Activated CD4-positive, alpha-beta T cell treated with anti-CD3 and anti-CD28 coated beads, Interleukin-2, amount 50 U/mL, for 4 hours (primary cell): Measurements from ENCODE around the gene SMARCA4.

ENCODE experiments used
- DNase-seq, 2 experiments: peaks; one replicate each; pipeline ENCODE4 v3.0.0-alpha.2; 2020

The SMARCA4 gene

DNA sequence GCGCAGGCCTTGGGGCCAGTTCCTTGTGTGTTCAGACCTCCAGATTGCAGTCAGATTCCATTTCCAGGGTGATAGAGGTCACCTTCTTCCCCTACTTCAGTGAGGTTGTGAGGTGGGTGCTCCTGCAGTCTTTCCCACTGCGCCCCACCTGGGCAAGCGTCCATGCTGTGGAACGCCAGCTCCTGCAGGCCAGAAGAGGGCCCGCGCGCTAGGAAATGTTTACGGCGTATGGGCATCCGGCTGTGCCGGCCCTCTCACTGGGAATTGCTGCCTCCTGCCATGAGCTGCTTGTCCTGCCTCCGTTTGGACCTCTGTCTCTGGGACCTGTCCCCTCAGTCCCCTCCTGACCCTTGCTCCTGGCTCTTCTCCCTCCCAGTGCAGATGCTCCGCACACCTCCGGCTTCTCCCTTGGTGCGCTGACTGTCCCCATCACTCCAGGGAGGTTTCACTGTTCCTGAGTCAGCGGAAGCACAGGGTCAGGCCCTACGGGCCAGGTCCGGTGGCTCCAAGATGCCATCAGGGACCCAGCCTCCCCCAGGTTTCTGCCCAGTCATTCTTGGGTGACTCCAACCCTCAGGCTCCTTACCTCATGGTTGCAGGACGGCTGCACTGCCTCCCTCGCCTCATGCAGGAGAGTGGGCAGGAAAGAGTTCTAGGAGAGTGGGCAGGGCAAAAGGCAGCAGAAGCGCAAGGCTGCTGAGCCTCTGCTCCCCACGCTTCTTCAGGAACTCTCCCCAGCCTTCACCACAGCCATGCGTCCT is 56.6 kb downstream of the SMARCA4 start:
- DNase-seq = no peak

DNA sequence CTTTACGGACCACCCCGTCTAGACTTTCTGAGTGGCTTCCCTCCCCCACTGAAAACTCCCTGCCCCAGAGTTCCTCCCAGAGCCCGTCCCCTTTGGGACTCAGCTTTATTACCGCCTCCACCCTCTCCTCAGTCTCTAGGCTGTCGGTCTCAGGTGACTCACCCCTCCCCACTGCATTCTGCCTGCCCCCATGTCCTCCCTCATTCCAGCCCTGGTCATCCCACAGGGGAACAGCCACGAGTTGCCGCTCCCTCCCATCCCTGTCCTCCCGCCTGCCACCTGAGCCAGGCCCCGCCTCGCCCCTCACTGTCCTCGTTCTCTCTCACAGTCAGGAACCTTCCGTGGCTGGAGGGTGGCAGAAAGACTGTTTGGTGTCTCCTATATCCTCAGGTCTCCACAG is 57.3 kb downstream of the SMARCA4 start:
- DNase-seq = no peak

DNA sequence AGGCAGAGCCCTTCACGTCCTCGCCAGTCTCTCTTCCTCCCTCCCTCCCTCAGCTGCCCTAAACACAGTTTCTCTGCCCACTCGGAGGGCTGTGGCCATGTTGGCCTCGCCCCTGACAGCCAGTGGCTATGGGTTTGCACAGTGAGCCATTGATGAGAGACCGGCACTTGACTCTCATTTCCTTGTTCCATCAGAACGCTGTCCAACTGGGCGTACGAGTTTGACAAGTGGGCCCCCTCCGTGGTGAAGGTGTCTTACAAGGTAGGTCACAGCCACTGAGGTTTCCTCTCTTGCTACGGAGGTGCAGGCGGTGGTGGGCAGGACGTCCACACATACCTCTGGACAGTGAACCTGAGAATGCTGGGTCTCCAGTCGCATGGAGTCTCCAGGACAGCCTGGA is 57.9 kb downstream of the SMARCA4 start:
- no peak for DNase-seq

DNA sequence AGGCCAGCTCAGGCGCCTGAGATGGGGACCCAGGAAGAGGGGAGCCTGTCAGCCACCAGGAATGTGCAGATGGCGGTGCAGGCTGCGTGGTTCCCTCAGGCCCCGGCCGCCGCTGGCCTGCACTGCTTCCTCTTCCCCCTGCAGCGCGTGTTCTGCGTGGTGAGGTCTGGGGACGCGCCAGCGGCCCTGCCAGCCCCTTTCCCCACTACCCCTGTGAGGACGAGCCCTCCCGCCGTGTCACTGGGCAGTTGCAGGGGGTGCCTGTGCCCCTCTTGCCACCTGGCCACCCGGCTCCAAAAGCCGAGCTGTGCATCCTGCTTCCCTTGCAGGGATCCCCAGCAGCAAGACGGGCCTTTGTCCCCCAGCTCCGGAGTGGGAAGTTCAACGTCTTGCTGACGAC is 58.4 kb downstream of the SMARCA4 start:
- DNase-seq = no peak

DNA sequence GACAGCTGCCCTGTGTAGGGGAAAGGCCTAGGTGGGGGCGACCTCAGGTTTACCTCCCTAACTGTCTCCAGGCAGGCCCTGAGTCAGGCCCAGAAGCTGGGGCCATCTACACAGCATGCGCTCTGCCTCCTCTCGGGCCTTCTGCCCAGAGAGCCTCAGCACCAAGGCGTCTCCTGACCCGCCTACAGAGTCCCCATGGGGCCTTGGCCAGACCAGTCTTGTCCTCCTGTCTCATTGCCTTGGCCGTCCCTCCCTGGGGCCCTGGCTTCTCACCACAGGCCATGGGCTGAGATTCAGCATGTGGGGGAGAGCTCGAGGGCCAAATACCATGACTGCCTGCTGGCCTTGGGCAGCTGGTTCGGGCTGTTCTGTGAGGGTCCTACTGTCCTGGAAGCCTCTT is 59.0 kb downstream of the SMARCA4 start:
- no peak for DNase-seq

DNA sequence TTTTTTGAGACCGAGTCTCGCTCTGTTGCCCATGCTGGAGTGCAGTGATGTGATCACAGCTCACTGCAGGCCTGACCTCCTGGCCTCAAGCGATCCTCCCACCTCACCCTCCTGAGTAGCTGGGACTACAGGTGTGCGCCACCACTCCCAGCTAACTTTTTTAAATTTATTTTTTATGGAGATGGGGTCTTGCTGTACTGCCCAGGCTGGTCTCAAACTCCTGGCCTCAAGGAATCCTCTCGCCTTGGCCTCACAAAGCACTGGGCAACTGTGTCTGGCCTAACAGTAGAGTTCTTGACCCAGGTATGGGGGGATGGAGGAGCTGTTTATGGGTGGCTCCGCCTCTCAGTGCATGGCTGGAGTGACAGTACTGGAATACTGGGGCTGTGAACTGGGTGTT is 59.6 kb downstream of the SMARCA4 start:
- DNase-seq = no peak

DNA sequence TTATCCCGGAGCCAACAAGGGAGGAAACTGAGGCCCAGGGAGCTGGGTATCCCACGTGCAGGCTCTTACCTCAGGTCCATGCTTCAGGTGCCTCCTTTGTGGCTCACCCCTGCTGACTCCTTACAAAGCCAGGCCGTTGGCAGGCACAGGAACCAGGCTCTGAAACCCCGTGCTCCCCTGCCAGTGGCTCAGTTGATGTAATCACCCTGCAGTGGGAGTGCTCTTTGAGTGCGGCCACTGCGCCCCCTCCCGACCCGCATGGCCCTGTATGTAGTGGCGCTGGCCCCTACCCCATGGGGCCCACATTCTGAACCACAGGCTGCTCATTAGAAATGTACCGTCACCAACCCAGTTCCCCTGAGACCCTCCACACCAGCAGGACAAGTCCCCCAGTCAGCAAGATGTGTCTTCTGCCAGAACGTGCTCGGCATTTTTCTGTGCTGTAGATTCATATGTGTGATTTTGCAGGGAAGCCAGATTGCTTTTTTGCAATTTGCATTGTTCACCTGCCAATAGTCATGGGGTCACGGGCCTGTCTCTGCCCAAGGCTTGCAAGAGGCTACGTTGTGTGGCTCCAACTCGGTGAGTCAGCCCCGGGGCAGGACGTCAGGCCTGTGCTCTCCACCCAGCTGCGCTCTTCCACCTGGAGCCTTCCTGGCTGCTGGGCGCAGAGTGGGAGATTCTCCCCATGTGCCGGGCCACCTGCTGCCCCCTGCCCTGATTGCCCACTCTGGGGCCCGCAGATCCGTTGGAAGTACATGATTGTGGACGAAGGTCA is 60.3 kb downstream of the SMARCA4 start:
- no peak for DNase-seq

DNA sequence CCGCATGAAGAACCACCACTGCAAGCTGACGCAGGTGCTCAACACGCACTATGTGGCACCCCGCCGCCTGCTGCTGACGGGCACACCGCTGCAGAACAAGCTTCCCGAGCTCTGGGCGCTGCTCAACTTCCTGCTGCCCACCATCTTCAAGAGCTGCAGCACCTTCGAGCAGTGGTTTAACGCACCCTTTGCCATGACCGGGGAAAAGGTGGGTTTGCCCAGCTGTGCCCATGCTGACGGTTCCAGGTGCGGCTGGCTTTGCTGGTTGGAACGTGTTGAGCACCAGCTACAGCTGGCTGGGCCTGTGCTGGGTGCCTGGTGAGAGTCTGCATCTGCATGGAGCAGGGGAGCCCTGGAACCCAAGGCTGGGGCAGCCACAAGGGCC is 60.9 kb downstream of the SMARCA4 start:
- no peak for DNase-seq

DNA sequence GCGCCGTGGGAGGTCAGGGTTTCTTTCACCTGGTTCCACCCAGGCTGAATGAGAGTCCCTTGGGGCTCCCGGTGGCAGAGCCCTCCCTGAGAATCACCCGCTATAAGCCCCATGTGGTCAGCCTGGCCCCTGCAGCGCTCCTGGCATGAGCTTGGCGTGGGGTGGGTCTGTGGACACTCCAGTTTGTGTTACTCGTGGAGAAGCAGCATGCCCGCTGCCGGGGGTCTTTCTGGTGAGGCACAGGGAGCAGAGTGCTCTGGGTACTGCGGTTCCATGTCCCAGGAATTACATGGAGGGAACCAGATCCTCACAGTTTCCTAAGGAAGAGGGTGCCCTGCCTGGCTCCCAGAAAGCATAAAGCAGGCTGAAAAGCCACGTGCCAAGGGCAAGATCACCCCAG is 62.2 kb downstream of the SMARCA4 start:
- no peak for DNase-seq

DNA sequence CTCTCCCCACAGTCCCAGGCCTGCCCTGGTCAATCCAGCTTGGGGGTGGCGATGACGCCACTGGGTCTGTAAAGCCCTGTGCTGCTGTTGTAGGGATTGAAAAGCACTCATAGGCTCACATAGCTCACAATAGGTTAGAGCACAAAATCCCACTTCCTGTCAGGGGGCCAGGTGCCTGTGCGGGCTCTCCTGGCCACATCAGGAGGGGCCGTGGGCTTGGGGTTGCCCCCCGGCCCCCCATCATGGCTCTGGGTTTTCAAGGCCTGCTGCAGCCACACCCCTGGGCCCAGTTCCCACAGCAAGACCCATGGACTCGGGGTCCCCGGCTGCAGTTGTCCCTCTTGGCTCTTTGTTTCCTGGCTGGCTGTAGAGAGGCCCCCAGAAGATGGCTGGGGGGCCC is 62.9 kb downstream of the SMARCA4 start:
- no peak for DNase-seq

DNA sequence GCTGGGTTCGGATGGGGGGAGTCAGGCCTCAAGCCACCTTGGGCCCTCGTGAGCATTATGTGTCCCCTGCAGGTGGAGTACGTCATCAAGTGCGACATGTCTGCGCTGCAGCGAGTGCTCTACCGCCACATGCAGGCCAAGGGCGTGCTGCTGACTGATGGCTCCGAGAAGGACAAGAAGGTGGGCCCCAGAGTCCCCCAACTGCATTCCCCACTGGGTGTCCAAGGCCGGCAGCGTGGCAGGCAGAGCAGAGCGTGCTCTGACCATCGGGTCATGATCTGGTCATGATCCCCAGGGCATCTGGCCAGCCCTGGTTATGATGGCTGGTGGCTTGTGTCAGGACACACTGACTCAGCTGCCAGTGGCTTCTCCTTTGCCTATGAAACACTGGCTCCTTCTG is 63.4 kb downstream of the SMARCA4 start:
- no peak for DNase-seq

DNA sequence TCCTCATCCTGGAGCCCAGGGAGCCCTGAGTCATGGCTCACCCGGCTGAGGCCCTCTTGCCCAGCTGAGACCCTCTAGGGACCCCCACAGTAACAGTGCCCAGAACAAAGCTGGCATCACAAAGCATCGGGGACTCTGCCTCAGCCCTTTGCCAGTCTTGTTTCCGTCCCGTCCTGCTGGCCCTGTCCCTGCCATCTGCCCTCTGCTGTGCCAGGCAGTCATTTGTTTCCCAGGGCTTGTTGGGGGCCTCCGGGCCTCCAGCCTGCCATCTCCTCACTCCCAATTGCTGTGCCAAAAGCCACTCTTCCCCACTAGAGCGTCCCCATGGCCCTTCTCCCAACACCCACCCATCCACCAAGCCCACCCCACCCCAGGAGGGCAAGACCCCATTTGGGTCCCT is 64.2 kb downstream of the SMARCA4 start:
- DNase-seq = no peak

DNA sequence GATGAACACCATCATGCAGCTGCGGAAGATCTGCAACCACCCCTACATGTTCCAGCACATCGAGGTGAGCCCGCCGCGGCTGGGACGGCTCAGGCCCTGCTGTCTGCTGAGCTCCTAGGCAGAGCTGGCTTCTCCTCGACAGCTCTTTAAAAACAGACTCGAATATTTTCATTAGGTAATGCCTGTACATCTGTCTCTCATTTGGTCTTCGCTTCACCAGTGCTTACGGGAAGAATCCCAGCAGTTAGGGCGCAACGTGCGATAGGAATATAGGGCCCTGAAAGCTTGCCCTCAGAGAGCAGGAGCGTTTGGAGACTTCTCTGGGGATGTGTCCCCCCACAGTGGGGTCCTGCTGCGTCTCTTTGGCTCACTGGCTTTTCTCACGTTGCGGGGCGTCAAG is 64.6 kb downstream of the SMARCA4 start:
- no peak for DNase-seq

DNA sequence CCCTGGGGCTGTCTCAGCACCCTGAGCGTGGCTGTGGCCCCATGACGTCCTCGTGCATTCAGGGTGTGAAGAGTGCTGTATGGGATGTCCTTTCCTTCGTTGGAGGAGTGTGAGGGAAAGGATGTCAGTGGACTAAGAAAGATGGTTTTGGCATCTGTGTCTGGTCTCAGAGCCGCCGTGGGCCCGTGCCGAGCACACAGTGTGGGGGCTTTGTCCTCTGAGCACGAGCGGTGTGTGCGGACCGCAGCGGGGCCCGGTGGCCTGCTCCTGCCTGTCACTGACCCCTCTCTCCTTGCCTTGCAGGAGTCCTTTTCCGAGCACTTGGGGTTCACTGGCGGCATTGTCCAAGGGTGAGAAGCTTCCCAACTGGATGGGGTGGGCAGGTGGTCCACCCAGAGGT is 65.2 kb downstream of the SMARCA4 start:
- DNase-seq = no peak

DNA sequence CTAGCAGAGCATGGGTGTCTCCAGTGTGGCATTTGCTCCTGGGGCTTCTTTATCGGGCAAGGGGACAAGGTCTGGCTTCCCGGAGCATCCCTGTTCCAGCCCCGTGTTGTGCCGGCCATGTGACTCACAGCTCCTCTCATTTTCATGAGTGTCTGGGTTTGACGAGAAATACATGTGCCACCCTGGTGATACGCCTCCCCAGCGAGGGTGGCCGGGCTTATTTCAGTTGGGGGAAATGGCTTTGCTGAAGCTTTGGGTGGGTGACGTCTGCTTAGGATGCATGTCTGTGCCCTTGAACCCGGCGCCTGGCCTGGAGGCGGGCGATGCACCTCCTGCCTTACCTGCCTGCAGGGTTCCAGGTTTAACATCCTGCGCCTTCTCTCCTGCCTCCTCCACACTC is 66.6 kb downstream of the SMARCA4 start:
- DNase-seq = no peak

DNA sequence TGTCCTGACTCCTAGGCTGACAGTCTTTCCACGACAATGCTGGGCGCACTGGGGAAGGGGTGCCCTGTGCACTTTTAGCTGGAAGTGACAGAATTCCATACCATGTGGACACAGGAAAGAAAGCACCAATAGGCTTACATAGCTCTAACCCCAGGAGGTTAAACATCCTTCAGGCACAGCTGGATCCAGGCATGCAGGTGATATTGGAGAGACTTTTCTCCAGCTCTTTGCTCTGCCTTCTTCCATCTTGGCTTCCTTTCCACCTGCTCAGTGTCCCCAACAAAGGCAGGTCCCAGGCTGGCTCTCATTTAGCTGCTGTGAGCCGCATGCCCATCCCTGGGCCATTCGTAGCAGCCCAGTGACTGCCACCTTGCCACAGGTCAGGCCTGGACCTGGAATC is 67.3 kb downstream of the SMARCA4 start:
- DNase-seq = no peak

DNA sequence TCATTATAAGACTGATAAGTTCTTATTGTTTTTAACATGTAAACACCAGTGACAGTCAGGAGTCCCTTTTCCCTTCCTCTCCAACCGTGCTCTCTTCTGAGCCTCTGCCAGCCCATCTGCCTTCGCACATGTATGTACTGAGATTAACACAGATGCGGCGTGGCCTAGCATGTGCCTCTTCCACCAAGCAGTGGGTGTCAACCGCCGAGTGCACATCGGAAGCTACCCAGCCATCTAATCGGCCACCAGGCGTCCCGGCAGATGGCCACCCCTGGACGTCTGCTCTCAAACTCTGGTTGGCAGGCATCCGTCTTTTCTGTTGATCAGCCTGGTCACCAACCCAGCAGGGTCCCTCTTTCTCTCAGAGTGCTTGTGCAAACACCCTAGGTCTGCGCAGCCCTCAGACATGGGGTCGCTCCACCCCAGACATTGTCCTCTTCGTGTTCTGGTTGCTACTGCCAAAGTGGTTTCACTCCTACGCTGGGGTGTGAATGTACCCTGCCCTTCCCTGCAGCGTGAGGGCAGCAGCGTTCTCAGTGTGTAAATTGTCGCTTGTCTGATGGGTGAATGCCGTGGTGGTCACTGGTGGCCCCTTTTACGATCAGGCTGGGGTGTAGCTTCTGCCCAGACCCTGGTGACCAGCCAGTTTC is 70.7 kb downstream of the SMARCA4 start:
- no peak for DNase-seq

DNA sequence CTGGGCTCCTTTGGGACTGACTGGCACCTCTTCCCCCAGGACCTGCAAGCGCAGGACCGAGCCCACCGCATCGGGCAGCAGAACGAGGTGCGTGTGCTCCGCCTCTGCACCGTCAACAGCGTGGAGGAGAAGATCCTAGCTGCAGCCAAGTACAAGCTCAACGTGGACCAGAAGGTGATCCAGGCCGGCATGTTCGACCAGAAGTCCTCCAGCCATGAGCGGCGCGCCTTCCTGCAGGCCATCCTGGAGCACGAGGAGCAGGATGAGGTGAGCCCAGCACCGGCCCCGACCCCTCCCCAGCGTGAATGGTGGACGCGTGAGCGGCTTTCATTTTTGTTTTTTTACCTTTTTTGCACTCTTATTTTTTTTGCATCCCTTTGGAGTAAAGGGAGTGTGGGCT is 72.4 kb downstream of the SMARCA4 start:
- no peak for DNase-seq

DNA sequence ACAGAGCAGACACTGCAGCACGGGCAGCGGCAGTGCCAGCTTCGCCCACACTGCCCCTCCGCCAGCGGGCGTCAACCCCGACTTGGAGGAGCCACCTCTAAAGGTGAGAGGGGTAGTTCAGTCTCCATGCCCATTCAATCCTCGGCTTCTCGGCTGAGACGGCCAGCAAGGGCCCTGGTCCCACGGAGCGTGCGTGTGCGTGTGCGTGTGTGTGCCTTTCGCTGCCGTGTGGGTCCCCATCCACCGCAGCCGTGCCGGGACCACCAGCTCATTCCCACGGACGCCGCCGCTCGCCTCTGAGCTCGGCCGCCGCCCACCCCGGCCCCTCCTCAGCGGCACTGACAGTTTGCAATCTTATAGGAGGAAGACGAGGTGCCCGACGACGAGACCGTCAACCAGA is 72.9 kb downstream of the SMARCA4 start:
- DNase-seq = no peak

DNA sequence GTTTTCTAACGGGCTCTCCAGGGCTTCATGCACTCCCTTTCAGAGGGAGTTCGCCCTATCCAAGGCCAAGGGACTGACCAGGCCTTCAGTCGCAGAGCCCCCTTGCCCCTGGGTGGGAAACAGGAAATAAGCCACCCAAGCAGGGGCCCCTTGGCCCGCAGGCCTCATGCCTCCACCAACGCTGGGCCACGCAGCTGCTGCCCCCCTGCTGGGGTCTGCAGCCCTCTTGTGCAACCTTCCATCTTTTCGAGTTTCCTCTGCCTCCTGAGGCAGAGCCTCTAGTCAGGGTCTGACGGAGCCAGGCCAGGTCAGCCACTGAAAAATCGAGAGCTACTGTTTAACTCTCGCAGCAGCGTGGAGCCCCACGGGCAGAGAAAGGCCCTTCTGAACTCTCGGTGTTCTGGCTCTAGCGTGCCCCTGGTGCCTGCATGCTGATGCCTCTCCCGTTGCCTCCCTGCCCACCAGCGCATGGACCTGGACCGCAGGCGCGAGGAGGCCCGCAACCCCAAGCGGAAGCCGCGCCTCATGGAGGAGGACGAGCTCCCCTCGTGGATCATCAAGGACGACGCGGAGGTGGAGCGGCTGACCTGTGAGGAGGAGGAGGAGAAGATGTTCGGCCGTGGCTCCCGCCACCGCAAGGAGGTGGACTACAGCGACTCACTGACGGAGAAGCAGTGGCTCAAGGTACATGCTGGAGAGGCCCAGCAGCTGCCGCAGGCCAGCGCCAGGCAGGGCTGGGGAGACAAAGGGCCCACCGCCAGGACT is 73.8 kb downstream of the SMARCA4 start:
- no peak for DNase-seq

DNA sequence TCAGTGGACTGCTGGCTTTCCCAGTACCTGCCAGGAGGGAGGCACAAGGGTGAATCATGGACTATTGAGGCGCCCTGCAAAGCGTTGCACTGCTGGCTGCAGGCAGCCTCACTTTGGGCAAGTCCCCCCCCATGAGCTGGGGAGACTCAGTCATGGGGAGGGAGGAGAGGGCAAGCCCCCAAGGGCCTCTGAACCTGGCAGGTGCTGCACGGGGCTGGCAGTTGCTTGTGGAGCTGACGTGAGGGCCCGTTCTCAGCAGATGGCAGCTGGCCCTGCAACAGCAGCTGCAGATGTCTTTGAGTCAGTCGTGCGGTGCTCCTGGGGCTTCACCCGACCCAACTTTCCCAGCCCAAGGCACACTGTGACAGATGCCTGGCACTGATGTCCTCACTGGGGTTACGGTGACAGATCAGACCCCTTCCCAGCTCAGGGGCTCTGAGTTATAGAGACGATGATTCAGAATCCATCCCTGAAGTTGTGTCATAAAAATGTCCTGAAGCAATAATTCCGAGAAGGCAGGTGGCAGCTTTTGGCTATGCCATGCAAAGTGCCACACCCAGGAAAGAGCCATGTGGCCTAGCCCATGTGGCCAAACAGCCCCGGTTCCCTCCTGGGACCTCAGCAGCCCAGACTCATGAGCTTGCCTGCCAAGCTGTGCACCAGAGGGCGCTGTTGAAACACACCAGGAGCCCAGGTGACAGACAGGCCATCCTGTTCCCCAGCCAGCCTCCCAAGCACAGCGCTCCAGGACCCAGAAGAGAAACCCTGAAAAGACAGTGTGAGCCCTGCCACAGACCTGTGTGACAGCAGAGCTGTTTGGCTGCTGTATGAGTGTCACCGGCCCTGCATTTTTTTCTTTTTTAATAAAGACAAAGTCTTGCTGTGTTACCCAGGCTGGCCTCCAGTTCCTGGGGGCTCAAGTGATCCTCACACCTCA is 74.9 kb downstream of the SMARCA4 start:
- peak; percentile 86 for DNase-seq

DNA sequence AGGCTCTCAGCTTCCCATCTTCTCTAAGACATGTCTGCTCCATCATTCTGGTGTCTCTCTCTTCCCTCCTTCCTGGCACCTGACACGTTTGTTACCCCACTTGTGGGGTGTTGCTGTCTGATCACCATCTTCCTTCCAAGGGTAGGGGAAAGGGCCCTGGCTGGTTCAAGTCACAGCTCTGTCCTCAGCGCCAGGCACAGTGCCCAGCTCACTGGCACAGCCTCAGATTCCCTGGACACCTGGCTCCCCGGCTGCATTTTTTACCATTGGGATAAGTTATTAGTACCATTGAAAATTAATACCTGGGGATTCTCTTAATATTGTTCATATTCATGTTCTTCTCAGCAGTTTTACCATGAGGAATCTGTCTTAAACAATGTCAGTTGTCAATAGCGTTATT is 77.7 kb downstream of the SMARCA4 start:
- no peak for DNase-seq
